ENCODE results near the gene KCNN1.
"Not testable (repeated sequence)": the region's sequence is repeated elsewhere in the genome, so short reads cannot be mapped to it uniquely, and the experiment has no call there.

The KCNN1 gene

DNA sequence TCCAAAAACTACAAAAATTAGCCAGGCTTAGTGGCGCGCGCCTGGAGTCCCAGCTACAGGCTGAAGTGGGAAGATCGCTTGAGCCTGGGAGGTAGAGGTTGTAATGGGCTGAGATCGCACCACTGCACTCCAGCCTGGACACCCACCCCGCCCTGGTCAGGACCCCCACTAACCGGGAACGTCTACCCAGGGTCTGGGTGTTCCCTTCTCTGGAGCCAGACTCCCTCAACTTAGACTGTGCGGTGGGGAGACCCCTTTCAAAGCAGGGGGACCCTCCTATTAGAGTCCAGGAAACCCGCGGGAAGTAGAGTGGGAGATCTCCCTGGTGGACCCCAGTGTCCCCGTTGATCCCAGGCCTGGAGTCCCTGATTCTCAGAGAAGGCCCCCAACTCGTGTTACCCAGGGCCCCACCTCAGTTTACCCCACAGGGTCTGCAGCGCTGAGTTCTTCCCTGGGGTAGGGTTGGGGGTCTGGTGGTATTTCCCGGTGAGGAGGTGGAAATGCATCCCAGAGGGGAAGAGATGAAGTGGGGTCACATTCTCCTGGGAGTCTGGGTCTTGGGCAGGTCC lies 35.0 kb downstream of the KCNN1 start:
- DNase-seq, result no peak

DNA sequence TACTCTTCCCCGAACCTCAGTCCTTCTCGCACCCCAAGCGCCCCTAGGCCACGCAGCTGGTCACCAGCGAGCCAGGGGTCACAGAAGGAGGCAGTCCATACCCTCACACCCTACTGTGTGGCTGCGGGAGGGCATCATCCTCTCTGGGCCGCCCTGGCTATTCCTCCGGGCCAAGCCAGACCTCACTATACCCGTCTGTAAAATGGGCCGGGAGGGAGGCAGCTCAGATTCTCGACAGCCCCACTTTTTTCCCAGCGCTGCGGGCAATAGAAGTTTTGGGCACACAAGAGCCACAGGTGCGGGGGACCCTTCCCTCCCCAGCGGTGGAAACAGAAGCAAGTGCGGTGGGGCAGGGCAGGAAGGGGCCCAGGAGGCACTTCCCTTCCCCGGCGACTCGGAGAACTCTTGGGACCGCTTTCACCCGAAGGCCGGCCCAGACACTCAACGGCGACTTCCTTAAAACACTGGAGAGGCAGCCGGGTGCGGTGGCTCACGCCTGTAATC lies 35.5 kb downstream of the KCNN1 start:
- DNase-seq, result peak; percentile 34

- DNase-seq, result not testable (repeated sequence)
Measured at GRCh38 chr19:18005750-18006149, 38.8 kb downstream of the KCNN1 start.

DNA sequence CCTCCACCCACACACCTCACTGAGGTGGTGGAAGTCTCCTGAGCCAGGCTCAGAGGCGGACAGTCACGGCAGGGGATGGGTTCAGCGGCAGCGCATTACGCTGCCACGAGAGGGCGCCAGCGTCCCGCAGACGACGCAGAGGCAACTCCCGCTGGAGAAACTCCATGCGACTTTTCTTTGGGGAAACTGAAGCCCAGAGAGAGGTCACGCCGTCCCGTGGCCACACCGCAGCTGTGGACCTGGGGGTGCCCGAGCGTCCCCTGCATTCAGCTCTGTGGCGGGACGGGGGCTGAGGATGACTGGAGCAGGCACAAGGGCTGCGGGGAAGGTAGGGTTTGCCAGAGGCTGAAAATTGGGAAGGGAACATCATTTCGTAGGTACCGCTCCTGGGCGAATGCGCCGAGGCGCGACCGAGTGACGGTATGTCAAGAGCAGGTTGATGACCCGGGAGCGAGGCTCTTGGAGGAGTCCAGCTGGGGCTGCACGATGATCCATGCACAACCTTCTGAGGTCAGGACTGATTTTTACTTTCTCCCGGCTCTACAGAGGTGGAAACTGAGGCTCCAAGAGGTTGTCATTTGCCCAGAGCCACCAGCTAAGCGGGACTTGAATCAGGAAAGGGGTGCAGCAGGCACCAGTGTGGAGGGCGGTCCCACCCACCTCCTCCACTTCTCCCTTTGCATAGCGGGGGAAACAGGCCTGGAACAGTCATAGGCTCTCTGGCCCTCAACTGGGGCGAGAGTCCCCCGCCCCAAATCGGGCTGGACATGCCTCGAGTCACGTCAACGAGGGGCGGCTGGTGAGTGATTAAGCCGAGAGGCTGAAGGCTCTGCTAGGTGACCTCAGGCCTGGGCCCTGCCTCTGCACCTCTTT lies 40.4 kb downstream of the KCNN1 start:
- peak; percentile 86 for DNase-seq

- DNase-seq, result peak; percentile 92
Measured at GRCh38 chr19:18007917-18008673, 41.2 kb downstream of the KCNN1 start, which contains the start of gene ARRDC2. Gene ARRDC2 (plus strand): TSS chr19:18008170. CDS start chr19:18008311, 141 bp downstream.

- no peak for DNase-seq
Measured at GRCh38 chr19:18008814-18009213, 41.9 kb downstream of the KCNN1 start.

DNA sequence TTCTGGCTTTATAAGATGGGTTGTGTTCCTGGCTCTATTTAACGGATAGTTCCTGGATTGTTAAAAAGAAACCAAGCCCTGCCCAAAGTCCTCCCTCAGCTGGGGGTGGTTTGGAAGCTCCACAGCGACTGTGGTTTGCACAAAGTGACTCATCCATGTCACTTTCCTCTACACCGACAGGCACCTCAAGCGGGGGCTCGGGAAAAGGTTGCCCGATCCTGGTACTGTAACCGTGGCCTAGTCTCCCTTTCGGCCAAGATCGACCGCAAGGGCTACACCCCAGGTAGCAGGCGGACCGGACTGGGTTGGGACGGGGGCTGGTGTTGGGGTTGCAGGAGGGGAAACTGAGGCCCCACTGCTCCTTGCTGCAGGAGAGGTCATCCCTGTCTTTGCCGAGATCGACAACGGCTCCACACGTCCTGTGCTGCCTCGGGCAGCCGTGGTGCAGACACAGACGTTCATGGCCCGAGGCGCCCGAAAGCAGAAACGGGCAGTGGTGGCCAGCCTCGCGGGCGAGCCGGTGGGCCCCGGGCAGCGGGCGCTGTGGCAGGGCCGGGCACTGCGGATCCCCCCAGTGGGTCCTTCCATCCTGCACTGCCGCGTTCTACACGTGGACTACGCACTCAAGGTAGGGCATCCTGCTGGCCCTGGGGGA lies 42.6 kb downstream of the KCNN1 start:
- peak; percentile 57 for DNase-seq

DNA sequence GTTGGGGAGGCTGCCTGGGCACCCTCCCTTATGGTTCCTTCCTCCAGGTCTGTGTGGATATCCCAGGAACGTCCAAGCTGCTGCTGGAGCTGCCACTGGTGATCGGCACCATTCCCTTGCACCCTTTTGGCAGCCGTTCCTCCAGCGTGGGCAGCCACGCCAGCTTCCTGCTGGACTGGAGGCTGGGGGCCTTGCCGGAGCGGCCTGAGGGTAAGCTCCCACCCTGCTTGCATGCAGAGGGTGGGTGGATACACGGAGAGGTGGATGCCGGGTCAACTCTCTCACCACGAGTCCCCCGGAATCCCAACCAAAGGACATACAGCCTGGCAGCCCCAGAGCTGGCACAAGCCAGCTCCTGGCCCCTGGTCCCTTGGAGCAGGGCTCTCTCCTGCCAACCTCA lies 43.2 kb downstream of the KCNN1 start:
- DNase-seq, result no peak

- DNase-seq, result no peak
Measured at GRCh38 chr19:18013210-18014111, 46.6 kb downstream of the KCNN1 start.

- DNase-seq, result peak; percentile 34
Measured at GRCh38 chr19:18014197-18014596, 47.3 kb downstream of the KCNN1 start.

GRCh38 chr19:18016209-18016910 lies 49.5 kb downstream of the KCNN1 start:
- DNase-seq, result no peak

- no peak for DNase-seq
Measured at GRCh38 chr19:18017275-18018083, 50.6 kb downstream of the KCNN1 start.

DNA sequence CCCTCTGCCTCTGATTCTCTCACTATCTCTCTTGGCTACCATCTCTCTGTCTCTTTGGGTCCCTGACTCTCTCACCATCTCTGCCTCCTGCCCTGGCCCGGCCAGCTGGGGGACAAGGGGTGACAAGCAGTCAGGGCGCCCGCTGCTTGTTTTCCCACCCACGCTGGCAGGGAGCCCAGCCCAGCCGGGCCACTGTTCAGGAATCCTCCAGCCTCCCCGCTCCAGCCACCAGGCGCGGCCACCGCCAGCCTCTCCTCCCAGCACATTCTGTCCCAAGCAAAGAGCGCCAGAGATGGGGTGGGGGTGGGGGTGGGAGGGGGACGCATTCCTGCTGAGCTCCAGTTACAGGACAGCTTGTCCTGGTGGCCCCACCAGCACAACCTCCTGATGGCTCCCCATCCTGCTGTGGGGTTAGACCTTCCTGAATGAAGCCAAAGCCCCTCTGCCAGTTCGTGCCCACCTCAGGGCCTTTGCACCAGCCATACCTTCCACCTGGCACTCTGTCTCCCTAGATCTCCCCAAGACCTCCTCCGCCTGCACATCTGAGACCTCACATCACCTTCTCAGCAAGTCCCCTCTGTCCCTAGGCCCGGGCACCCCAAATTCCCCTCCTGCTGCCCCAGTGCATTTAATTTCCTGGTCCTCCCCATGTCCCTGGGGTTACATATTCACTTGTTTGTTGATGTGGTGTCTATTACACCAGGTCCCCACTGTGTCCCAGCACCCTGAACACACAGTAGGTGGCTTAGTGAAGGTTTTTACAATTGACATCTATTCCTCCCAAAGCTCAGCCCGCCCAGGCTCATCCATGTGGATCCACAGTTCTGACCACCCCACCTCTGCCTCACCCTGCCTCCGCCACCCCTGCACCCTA lies 53.5 kb downstream of the KCNN1 start:
- no peak for DNase-seq

- DNase-seq, result peak; percentile 54
Measured at GRCh38 chr19:18021121-18021755, 54.3 kb downstream of the KCNN1 start.

GRCh38 chr19:18023622-18024251 lies 56.8 kb downstream of the KCNN1 start:
- peak; percentile 43 for DNase-seq

DNA sequence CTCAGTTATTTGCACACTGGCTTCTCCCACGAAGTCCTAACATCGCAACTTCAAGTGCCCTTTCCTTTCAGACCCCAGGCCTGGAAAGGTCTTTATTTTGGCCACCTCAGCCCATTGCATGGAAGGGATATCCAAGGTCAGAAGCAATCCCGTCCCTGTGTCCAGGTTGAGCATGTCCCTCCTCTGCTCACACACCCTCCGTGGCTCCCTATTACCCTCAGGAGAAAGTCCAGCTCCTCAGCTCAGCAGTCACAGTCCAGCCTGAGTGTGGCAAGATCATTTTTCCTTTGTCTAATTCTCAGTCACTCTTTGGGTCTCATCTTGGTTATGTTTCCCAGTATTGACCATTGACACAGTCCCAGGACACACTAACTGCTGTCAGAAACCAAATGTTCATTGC lies 60.2 kb downstream of the KCNN1 start:
- DNase-seq, result no peak

GRCh38 chr19:18029617-18030338 lies 62.9 kb downstream of the KCNN1 start:
- DNase-seq, result no peak

Data from activated CD4-positive, alpha-beta T cell treated with anti-CD3 and anti-CD28 coated beads, Interleukin-10, Interleukin-2, amounts not matched to agents 100 ng/mL and 50 ng/mL, durations not matched to agents 16 hours and 8 hours (primary cell).